ENCODE measurements around the gene DUSP22.

DNA sequence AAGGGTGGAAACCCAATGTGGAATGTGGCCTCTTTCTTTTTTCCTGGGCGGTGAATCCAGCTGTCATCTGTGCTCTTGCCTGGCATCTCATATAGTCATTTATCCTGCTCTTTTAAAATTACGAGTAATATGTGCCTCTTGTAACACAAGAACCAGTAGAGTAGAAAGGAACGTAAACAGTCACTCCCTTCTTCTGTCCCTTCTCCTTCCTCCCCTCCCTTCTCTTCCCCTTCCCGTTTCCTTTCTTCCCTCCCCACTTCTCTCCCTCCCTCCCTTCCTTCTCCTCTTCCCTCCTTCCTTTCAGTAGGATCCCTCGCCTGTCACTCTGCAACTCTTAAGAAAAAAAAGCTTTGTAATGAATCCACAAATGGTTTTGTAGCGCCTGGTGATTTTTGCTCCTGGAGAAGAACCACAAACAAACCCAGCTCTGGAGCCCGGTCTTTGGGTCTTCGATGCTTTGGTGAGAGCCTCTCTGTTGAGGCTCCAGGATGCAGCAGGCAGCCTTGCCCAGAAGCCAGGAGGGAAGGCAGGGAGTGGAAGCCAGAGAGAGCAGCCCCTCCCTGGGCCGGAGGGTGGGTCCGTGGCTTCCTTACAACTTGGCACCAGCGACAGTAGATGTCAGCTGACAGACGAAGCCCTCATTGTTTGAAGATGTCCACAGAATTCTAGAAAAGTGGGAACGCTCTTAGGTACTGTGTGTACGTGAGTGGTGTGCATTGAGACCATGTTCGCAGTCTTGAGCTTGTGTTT, 15.0 kb downstream of the DUSP22 start:
- TF ChIP-seq, protein P1, sequence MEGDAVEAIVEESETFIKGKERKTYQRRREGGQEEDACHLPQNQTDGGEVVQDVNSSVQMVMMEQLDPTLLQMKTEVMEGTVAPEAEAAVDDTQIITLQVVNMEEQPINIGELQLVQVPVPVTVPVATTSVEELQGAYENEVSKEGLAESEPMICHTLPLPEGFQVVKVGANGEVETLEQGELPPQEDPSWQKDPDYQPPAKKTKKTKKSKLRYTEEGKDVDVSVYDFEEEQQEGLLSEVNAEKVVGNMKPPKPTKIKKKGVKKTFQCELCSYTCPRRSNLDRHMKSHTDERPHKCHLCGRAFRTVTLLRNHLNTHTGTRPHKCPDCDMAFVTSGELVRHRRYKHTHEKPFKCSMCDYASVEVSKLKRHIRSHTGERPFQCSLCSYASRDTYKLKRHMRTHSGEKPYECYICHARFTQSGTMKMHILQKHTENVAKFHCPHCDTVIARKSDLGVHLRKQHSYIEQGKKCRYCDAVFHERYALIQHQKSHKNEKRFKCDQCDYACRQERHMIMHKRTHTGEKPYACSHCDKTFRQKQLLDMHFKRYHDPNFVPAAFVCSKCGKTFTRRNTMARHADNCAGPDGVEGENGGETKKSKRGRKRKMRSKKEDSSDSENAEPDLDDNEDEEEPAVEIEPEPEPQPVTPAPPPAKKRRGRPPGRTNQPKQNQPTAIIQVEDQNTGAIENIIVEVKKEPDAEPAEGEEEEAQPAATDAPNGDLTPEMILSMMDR (IDR thresholded peaks at IDR 0.05; ENCODE audit: low read depth, low read length, missing input control) = no peak
- TF ChIP-seq, protein P2, sequence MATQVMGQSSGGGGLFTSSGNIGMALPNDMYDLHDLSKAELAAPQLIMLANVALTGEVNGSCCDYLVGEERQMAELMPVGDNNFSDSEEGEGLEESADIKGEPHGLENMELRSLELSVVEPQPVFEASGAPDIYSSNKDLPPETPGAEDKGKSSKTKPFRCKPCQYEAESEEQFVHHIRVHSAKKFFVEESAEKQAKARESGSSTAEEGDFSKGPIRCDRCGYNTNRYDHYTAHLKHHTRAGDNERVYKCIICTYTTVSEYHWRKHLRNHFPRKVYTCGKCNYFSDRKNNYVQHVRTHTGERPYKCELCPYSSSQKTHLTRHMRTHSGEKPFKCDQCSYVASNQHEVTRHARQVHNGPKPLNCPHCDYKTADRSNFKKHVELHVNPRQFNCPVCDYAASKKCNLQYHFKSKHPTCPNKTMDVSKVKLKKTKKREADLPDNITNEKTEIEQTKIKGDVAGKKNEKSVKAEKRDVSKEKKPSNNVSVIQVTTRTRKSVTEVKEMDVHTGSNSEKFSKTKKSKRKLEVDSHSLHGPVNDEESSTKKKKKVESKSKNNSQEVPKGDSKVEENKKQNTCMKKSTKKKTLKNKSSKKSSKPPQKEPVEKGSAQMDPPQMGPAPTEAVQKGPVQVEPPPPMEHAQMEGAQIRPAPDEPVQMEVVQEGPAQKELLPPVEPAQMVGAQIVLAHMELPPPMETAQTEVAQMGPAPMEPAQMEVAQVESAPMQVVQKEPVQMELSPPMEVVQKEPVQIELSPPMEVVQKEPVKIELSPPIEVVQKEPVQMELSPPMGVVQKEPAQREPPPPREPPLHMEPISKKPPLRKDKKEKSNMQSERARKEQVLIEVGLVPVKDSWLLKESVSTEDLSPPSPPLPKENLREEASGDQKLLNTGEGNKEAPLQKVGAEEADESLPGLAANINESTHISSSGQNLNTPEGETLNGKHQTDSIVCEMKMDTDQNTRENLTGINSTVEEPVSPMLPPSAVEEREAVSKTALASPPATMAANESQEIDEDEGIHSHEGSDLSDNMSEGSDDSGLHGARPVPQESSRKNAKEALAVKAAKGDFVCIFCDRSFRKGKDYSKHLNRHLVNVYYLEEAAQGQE (IDR thresholded peaks at IDR 0.05) = no peak
- TF ChIP-seq MAX (IDR thresholded peaks at IDR 0.05) = no peak
- TF ChIP-seq ZBTB33 (IDR thresholded peaks at IDR 0.05) = no peak
- no peak for TF ChIP-seq GABPA (IDR thresholded peaks at IDR 0.05 in 1 of 2, conservative IDR thresholded peaks at IDR 0.05 in 1 of 2)
- no peak for TF ChIP-seq TAF1 (conservative IDR thresholded peaks at IDR 0.05)
- TF ChIP-seq RAD21 (IDR thresholded peaks at IDR 0.05) = no peak
- TF ChIP-seq EGR1 (IDR thresholded peaks at IDR 0.05; ENCODE audit: low read depth in 2 of 2) = no peak
- TF ChIP-seq, protein P3, sequence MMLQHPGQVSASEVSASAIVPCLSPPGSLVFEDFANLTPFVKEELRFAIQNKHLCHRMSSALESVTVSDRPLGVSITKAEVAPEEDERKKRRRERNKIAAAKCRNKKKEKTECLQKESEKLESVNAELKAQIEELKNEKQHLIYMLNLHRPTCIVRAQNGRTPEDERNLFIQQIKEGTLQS (IDR thresholded peaks at IDR 0.05) = no peak
- no peak for TF ChIP-seq NR2F2 (IDR thresholded peaks at IDR 0.05)
- TF ChIP-seq RXRA (IDR thresholded peaks at IDR 0.05) = no peak
- TF ChIP-seq JUND (IDR thresholded peaks at IDR 0.05) = no peak
